HG03108 (cell line): ENCODE data around the gene IL32.

ENCODE experiments used
- ATAC-seq: cut with Tn5 transposase; IDR thresholded peaks from one replicate; pipeline ENCODE4 v1.9.1; 2021; ENCODE audit warnings: moderate library complexity; ENCODE audit not compliant: unreplicated experiment

Gene IL32

DNA sequence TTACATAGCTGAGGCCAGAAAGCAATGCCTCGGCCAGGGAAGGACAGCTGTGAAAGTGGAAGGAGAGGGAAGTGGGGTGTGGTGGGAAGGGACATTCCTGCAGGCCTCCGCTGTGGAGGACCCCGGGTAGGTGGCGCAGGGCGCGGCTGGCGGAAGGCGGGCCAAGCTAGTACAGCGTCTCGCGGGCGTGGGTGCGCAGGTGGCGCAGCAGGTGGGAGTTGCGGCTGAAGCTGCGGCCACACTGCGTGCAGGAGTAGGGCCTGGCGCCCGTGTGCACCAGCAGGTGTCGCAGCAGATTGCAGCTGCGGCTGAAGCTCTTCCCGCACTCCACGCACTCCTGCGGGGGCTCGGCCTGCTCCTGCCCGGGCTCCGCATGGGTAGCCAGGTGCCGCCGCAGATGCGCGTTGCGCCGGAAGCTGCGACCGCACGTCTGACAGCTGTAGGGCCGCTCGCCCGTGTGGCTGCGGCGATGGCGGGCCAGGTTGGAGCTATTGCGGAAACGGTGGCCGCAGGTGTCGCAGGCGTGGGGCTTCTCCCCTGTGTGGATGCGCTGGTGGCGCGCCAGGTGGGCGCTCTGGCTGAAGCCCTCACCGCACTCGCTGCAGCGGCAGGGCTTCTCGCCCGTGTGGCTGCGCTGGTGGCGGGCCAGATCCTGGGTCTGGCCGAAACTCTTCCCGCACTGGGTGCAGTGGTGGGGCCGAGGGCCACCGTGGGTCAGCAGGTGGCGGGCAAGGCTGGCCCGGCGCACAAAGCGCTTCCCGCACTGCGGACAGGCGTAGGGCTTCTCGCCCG, 23.7 kb downstream of the IL32 start:
- ATAC-seq: no peak

DNA sequence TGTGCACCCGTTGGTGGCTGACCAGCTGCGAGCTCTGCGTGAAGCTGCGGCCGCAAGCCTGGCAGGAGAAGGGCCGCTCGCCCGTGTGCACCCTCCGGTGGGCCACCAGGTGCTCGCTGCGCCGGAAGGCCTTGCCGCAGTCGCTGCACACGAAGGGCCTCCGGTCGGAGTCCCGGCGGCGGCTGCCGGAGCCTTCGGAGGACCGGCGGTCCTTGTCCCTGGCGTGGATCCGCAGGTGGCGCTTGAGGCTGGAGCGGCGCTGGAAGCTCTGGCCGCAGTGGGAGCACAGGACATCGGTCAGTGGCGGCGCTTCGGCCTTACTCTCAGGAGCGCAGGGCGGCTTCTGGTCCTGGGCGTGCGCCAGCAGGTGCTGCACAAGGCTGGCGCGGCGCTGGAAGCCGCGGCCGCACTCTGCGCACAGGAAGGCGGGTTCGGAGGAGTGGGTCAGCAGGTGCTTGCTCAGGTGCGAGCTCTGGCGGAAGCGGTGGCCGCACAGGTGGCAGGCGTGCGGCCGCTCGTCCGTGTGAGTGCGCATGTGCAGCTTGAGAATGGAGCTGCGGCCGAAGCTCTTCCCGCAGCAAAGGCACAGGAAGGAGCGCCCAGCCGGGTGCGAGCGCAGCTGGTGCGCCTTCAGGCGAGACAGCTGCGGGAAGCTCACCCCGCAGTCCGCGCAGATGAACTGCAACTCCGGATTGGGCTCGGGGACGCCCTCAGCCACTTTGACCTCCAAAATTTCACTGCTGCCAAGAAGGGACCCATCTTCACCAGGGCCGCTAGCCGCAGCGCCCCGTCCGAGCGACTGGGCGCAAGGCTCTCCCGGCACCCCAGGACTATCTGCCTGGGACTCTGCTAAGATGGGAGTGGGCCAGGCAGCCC, 24.5 kb downstream of the IL32 start:
- no peak for ATAC-seq

DNA sequence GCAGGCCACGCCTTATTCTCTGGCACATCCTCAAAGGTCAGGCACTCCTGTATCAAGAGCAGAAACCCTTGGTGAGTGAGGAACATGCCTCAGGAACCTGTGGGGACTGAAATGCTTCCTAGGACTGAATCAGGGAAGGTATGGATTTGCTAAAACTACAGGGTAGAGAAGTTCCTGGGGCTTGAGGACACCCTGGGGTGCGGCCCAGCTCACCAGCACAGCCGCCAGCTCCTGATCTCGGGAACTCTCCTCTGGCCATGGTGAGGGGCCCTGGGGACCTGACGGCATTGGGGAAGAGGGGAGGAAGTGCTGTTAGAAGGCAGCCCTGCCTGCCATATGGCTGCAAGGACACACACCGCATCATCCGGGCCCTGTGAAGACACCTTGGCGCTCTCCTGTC, 26.1 kb downstream of the IL32 start:
- ATAC-seq: no peak

DNA sequence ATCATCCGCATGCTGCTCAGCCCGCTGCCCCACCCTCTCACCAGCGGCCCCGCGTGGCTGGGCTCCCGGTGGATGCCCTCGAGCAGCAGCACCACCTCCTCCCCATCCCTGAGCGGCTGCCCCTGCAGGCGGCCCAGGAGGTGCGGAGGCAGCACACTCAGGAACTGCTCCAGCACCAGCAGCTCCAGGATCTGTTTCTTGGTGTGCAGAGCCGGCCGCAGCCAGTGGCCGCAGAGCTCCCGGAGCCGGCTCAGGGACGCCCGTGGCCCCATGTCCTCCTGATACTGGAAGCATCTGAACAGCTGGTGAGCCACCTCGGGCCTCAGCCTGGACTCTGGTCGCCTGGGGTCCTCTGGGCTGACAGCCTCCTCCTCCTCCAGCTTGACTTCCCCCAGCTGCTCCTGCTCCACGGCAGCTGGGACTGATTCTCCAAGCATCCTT, 27.1 kb downstream of the IL32 start:
- no peak for ATAC-seq

DNA sequence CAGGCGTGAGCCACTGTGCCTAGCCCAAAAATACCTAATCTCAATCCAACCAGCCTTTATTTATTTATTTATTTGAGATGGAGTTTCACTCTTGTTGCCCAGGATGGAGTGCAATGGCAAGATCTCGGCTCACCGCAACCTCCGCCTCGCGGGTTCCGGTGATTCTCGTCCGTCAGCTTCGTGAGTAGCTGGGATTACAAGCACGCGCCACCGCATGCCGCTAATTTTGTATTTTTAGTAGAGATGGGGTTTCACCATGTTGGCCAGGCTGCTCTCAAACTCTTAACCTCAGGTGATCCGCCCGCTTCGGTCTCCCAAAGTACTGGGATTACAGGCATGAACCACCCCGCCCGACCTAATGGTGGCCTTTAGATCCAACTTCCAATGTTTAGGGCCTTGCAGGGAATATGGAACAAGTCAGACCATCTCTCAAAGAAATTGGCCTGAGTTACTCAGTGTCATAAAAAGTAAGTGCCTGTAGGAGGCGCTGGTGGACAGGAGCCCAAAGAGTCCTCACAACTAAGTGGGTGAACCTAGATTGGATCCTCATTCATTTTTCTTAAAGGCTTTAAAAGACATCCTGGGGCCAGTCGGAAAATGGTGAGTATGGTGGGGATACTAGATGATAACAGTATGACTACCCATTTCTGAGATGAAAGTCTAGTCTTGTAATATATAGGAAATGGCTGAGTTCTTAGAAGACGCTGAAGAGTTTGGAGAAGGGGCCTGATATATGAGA, 29.0 kb downstream of the IL32 start:
- no peak for ATAC-seq

DNA sequence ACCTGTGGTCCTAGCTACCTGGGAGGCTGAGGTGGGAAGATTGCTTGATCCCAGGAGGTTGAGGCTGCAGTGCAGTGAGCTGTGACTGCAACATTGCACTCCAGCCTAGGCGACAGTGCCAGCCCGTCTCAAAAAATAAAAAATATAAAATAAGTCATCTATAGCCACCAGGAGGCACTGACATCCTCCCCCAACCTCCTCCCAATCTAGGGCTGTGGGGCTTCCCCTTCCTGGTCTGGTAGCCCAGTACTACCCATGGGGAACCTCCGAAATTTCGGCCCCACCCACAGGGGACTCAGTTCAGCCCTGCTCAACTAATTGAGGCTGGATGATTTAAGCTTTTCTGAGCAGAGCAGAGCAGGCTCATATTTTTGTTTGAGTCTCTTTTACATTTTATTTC, 30.4 kb downstream of the IL32 start:
- ATAC-seq: peak; percentile 66

DNA sequence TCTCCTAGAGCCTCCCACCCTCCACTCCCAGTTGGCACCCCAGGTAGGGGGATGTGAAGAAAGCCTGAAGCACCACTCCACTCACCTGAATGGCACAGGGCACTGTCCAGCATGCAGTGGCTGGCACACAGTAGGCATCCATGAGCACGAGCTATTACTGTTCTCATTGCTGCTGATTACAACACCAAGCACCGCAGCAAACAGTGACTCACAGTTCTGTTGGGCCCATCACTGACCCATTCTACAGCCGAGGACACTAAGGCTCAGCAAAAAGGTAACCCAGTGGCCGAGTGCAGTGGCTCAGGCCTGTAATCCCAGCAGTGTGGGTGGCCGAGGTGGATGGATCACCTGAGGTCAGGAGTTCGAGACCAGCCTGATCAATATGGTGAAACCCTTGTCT, 30.9 kb downstream of the IL32 start:
- ATAC-seq: no peak

DNA sequence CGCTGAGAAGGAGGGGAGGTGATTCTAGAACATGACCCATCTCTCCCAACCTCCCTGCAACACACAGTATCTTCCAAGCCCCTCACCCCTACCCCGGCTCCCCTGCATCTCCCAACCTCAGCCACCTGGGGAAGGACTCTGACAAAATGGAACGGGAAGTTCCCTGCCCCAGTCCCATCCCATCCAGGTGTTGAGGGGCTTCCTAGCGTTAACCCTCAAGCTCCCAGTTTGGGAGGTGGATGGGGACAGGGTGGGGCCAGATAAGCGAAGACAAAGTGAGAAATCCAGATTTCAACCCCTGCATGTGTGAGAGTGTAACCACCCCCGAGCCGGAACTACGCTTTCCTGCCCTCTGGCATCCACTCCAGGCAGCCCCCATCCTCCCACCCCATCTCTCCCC, 31.8 kb downstream of the IL32 start:
- ATAC-seq: no peak

DNA sequence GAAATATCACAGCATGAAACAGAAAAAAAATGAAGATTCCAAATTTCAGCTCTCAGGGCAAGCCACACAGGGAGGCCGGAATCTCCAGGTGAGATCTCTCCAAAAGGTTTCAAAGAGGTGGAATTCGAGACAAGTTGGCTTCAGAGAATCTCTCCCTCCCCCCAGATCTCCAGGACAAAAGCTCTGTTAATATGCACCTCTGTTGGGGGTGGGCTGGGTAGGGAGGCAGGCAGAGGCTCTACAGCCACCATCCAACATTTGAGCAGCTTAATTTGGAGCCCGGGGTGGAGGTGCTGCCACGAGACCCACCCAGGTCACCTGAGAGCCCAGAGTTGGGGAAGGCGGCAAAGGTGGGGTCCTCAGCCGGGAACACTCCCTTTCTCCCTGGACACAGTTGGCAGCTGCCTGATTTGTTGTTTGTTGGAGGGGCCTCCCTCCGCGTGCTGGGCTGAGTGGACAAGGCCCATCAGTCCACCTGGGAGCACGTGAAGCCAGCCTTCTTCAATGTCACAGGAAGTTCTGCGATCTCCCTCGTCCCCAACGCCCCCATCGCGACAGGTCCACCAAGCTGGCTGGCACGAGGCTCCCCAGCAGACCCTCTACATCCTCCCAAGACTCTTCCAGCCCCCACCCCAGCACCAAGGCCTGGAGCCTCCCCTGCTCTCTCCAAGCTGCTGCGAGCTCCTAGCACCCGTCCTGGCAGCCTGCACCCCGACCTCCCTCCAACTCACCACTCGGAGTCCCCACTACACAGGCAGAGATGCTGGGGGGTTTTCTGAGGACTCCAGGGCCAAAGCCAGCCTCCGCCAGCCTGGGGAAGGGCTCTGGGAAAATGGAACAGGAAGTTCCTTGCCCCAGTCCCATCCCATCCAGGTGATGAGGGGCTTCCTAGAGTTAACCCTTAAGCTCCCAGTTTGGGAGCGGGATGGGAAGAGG, 33.3 kb downstream of the IL32 start, which contains the start of gene ZSCAN10:
Gene ZSCAN10 (minus strand): TSS at position 836 of the 936 bp plus-strand sequence. CDS start 6,357 bp downstream, outside the sequence.
- no peak for ATAC-seq

DNA sequence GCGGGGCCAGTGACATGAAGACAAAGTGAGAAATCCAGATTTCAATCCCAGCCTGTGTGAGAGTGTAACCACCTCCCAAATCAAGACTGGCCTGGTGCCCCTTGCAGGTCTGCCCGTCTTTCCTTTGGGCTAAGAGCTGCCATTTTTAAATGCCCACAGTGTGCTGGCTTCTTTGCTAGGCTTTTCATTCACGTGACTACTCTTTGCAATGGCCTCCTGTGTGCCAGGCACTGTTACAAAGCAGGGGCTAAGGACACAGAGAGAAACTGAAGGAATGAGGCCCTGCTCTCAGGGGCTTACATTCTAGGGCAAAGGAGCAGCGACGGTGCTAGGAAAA, 33.9 kb downstream of the IL32 start:
- no peak for ATAC-seq

DNA sequence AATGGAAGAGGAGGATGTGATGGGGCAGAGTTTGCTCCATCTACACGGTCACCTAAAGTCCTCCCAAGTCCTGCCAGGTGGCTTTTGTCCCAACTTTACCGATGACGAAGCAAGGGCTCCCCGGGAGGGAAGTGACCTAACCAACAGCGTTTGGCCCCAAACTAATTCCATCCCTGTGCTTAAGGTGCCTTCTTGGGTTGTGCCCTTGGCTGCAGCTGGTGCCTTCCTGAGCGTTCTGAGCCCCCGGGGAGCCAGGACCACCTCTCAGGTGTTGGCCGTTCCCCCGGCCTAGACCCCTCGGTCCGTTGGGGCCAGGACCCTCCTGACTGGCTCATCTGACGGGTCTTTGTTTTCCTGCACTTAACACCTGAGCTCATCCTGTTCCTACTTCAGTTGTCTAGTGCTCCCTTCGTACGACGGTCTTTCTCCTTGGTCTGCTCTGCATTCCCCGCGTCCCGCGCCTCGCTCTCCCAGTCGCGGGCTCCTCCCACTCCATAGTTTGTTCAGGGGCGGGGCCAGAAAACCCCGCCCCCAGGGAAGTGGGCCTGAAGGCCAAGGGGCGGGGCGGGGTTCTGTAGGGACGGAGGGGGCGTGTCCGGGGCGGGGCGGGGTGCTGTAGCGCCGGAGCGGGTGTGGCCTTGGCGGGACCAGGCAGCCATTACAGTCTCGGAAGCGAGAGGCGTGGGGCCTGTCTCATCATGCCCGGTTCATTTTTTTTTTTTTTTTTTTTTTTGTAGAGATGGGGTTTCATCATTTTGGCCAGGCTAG, 34.5 kb downstream of the IL32 start:
- peak; percentile 59 for ATAC-seq

DNA sequence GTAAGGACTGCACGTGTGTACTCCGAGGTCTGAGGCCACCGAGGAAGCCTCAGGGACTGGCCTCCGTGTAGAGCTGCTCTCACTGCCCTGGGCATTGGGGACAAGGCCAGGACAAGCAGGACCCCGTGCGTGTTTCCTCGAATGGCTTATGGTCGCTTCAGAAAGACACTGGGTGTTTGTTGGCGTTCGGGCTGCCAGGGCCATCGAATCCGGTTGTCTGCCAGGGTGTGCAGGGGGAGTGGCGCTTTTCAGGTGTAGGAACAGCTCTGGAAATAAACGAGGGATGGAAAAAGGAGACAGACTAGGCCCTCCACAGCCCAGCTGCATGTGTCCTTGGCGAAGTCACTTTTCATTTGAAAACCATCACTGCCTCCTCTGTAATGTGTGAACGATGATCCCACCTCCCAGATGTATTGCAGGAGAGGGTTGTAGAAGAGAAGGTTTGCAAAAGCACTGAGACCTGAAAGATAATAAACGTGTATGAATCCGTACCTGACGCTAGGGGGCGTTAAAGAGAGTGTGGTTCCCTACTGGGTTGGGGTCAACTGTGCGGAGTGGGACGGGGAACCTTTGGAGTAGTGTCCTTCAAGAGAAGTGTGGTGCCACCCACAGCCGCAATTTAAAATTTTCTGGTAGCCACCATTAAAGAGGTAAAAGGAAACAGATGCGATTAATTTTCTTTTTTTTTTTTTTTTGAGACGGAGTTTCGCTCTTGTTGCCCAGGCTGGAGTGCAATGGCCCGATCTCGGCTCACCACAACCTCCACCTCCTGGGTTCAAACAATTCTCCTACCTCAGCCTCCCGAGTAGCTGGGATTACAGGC, 35.8 kb downstream of the IL32 start:
- ATAC-seq: no peak

DNA sequence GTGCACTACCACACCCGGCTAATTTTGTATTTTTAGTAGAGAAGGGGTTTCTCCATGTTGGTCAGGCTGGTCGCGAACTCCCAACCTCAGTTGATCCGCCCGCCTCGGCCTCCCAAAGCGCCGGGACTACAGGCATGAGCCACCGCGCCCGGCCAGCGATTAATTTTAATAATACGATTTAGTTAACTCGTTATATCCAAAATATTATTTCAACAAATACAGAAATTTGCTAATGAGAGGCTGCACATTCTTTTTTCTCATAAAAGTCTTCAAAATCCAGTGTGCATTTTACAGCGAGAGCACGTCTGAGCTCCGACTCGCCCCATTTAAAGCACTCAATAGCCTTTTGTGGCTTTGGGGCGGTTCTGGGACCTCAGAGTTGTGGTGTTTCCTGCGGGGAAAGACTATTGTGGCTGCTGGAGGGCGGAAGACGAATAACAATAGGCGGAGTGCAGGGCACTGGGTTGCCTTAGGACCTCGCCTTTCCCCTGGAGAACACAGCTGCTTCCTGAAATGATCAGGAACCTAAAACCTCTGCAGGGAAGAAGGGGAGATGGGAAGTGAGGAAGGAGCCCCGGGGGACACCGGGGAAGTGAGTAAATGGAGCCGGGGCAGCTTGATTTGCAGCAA, 36.5 kb downstream of the IL32 start:
- ATAC-seq: no peak

DNA sequence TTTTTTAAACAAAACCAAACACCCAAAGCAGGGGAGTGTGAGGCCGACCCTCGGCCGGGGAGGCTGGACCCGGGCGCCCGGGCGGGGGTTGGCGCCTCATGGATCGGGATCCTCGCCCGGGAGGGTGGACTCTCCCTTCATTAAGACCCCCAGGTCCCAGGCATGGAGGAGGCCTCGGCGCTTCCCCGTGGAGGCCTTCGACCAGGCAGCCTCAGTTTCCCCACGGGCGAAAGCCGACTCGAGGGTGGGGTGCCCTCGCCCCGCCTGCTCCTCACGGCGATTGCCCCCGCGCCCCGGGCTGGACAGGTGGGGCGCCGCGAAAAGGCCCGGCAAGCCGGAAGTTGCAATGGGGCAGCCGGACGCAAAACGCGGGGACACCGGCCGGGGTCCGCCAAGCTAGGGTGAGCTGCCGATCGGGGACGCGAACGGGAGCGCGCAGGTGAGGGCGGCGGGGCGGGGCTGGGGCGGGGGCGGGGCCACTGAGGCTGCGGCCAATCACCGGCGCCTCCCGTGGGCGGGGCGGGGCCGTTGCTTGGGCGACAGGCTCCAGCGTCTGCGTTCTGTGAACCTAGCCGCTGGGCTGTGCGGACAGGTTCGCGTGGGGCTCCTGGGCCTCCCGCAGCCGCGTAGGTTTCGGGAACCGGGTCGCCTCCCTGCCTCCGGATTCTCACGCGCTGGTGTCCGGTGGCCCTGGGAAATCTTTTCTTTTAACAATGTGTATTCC, 40.9 kb downstream of the IL32 start:
- peak; percentile 70 for ATAC-seq

DNA sequence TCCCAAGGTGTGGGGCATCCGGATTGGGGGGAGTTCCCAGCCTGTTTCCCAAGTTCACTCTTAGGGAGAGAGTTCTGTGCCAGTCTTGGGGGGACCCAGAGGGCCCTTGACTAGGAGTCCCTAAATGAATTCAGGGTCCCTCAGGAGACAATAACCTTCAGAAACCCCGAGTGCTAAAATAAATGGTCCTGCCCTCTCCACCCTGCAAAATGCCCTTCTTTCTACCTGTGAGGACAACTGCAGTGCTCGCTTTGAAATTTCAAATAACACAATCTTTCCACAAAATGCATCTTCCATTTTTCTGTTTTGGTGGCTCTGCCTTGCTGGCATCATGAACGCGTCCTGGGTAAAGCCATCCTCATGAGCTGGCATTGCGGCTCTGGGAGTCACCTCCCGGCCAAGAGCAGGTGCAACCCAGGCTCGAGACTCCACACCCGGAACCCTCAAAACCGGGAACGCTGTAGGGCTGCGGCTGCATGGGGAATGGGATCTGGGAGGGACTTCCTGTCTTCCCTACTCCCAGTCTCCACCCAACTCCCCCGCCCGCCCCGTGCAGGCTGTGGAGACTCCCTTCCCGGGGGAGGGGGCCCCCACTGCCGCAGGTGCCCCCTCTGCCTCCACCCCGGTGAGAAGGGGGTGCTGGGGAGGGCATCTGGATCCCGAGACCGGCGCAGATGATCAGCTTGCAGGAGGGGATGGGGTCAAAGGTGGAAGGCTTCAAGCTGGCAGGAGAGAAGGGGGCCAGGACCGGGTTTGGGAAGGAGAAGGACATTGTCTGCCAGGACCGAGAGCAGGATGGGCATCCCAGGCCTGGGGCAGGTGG, 46.8 kb downstream of the IL32 start, which contains the start of gene ZNF205:
Gene ZNF205 (plus strand): TSS at position 529 of the 823 bp plus-strand sequence. CDS start 845 bp downstream, outside the sequence.
- ATAC-seq: no peak

DNA sequence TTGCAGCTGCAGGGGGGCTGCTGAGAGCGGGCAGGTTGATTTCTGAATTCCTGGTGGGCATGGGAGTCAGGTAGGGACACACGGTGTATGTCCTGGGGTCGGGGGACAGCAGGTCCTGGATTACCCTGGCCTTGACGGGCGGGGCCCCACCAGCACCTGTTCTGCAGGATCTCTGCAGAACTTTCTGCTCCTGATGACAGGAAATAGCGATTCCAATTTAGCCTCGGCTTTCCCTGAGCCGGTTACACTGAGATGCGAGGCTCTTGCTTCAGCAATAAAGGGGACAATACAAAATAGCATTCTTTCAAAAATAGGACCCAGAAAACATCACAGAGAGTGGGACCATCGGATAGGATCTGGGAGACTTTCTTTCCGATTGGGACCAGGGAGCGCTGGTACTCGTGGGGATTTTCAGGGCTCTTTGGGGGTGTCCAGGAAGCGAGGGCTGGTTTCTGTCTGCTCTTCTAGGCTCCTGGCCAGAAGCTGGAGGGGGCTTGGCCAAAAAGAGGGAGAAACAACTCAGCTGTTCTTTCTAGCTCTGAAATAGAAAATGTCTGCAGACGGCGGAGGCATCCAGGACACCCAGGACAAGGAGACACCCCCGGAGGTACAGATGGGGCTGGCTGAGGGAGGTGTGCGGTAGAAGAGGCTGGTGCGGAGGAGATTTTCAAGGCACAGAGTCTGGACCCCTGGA, 47.6 kb downstream of the IL32 start:
- ATAC-seq: no peak
